Muscle layer of duodenum (tissue), 2 donors: Measurements from ENCODE around the gene COPG1.
A peak's percentile ranks its signal among the peaks of the same experiment; 100 is the strongest.
"Not testable (repeated sequence)": the region's sequence is repeated elsewhere in the genome, so short reads cannot be mapped to it uniquely, and the experiment has no call there.

Source experiments
- H3K27ac ChIP-seq: one replicate; pipeline ENCODE4 v1.7.0; 2013; ENCODE audit warnings: mild to moderate bottlenecking, low read length
- H3K27me3 ChIP-seq: one replicate; pipeline ENCODE4 v1.7.0; 2013; ENCODE audit warnings: low read depth, mild to moderate bottlenecking, control low read depth, low read length
- H3K36me3 ChIP-seq, 2 donors: one replicate each; pipeline ENCODE4 v1.7.0; 2013; ENCODE audit warnings: low read length in 2 of 2, control low read depth in 1 of 2, mild to moderate bottlenecking in 1 of 2; ENCODE audit not compliant: insufficient read depth in 2 of 2, control insufficient read depth in 1 of 2
- H3K4me1 ChIP-seq, 2 donors: one replicate each; pipeline ENCODE4 v1.7.0; 2013; ENCODE audit warnings: low read length in 2 of 2, mild to moderate bottlenecking in 2 of 2, control low read depth in 1 of 2, moderate library complexity in 1 of 2; ENCODE audit not compliant: insufficient read depth in 2 of 2, control insufficient read depth in 1 of 2
- H3K4me3 ChIP-seq, 2 donors: one replicate each; pipeline ENCODE4 v1.7.0; 2013; ENCODE audit warnings: low read length in 2 of 2, low read depth in 1 of 2, mild to moderate bottlenecking in 1 of 2
- H3K9me3 ChIP-seq, 2 donors: one replicate each; pipeline ENCODE4 v1.7.0; 2013; ENCODE audit warnings: low read length in 2 of 2, control low read depth in 1 of 2, mild to moderate bottlenecking in 1 of 2; ENCODE audit not compliant: control insufficient read depth in 1 of 2
- donor health status: healthy.

Gene COPG1

DNA sequence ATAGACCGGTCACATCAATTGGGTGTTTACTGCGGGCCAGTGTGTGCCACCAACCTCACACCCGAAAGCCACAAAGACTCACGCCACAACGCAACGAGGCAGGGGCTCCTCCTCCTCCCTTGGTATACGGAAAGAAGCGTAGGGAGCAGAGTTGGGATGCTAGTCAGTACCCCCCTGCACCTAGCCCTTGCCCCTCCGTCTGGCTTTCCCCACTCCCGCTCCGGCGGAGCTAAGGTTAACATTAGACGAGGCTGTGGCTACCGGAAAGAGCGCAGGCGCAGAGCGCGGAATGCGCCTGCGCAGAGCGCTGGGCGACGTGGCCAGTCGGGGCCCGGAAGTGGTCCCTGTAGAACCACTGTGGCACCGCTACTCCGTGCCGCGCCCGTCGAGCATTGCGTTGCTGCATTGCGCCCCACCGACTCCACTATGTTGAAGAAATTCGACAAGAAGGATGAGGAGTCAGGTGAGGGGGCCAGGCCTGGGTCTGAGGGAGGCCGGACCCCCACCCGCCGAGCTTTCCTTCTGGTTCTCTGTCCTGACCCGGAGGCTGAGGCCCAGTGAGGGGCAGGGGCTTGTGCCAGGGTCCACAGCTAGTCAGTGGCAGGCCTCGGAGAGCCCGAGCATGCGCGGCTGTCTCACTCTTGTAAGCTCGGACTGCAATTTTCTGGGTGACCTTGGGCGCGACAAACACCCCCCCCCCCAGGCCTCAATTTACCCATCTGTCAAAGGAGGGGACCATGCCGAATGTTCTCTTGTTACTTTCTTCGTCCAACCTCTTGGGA, at the start of gene COPG1:
COPG1 (plus strand) TSS at position 323 of the 782 bp plus-strand sequence; CDS start at position 427, 104 bp downstream.
- peak within 1 kb of the TSS; percentile 92 to 97 for H3K4me3 ChIP-seq
- H3K27me3 ChIP-seq, result no peaks in the 10 kb centered on the region
- peaks cover 17 to 21% of the 10 kb centered on the region in 2 donors for H3K36me3 ChIP-seq
- H3K4me1 ChIP-seq, result peaks cover 12 to 19% of the 10 kb centered on the region in 2 donors
- H3K9me3 ChIP-seq, result no peaks in the 10 kb centered on the region
- H3K27ac ChIP-seq, result peak within 1 kb of the TSS; percentile 94

GRCh38 chr3:129204473-129204872, 44.9 kb upstream of the COPG1 start:
- Histone ChIP-seq H3K36me3 (no peaks in the 10 kb centered on the region), H3K27me3 (no peaks in the 10 kb centered on the region), H3K27ac (no peak overlapping the region), H3K4me1 (no peaks in the 10 kb centered on the region), H3K4me3 (no peak overlapping the region), H3K9me3 (no peaks in the 10 kb centered on the region)

DNA sequence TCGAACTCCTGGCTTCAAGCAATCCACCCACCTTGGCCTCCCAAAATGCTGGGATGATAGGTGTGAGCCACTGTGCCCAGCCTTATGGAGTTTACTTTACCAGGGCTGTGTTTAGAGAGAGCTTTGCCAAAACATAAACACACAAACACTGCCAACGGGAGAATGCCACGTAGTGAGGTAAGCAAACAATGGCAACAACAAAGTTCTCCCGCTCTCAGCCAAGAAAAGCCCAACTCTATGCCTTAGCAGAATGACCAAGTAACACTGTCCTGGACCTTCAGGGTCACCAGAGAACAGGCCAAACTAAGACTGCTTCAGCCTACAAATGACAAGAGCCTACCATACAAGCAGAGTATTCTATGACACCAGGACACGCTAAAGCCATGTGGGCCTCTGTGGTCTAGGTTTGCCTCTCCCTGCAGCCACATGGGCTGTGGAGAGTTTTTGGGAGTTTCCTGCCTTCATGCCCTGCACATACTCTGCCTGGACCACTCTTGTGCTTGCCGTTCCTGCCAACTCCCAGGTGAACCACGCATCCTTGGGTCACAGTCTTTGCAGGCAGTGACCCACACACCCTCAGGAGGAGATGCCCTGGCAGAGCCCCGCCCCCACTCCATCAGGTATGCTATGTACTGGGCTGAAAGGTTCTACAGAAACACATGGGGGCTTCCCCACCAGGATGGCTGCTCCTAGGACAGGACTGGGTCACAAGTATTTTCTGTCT, 44.1 kb upstream of the COPG1 start:
- H3K36me3 ChIP-seq, result no peaks in the 10 kb centered on the region

GRCh38 chr3:129207479-129207878, 41.9 kb upstream of the COPG1 start:
- H3K27ac ChIP-seq, result no peak overlapping the region
- no peaks in the 10 kb centered on the region for H3K36me3 ChIP-seq
- H3K27me3 ChIP-seq, result no peaks in the 10 kb centered on the region
- H3K4me1 ChIP-seq, result peaks cover 4 to 13% of the 10 kb centered on the region in 2 donors
- no peak overlapping the region for H3K4me3 ChIP-seq
- no peaks in the 10 kb centered on the region for H3K9me3 ChIP-seq

More for the DNA sequence above, 44.1 kb upstream of the COPG1 start:
- H3K27me3 ChIP-seq, result no peaks in the 10 kb centered on the region
- no peaks in the 10 kb centered on the region for H3K4me1 ChIP-seq
- H3K4me3 ChIP-seq, result no peak overlapping the region
- H3K27ac ChIP-seq, result no peak overlapping the region
- H3K9me3 ChIP-seq, result no peaks in the 10 kb centered on the region

GRCh38 chr3:129211345-129211744, 38.1 kb upstream of the COPG1 start:
- H3K36me3 ChIP-seq, result no peaks in the 10 kb centered on the region
- H3K4me1 ChIP-seq, result peaks cover 4 to 13% of the 10 kb centered on the region in 2 donors
- H3K4me3 ChIP-seq, result no peak overlapping the region
- no peaks in the 10 kb centered on the region for H3K9me3 ChIP-seq
- no peaks in the 10 kb centered on the region for H3K27me3 ChIP-seq
- no peak overlapping the region for H3K27ac ChIP-seq

- Histone ChIP-seq H3K36me3 (no peaks in the 10 kb centered on the region), H3K4me1 (peaks cover 4 to 13% of the 10 kb centered on the region in 2 donors), H3K4me3 (no peak overlapping the region), H3K9me3 (no peaks in the 10 kb centered on the region), H3K27ac (no peak overlapping the region), H3K27me3 (no peaks in the 10 kb centered on the region)
These were observed 37.6 kb upstream of the COPG1 start for GRCh38 chr3:129211772-129212171.

DNA sequence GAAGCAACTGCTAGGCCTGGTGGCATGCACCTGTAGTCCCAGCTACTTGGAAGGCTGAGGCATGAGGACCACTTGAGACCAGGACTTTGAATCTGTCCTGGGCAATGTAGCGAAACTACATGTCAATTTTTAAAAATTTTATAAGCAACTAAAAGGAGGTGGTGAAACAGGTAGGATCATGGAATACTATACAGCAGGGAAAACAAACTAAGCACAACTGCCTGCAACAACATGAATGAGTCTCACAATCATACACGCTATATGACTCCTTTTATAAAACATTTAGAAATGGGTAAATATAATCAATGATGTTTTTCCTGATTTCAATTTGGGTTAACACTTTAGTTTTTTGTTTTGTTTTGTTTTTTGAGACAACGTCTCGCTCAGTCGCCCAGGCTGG, 36.2 kb upstream of the COPG1 start:
- no peak overlapping the region for H3K4me3 ChIP-seq
- H3K4me1 ChIP-seq, result peaks cover 4 to 13% of the 10 kb centered on the region in 2 donors
- no peaks in the 10 kb centered on the region for H3K36me3 ChIP-seq
- H3K27ac ChIP-seq, result no peak overlapping the region
- H3K27me3 ChIP-seq, result no peaks in the 10 kb centered on the region
- no peaks in the 10 kb centered on the region for H3K9me3 ChIP-seq

- no peak overlapping the region for H3K27ac ChIP-seq
These were observed 30.7 kb upstream of the COPG1 start for GRCh38 chr3:129218742-129219141.

GRCh38 chr3:129224387-129224786, 25.0 kb upstream of the COPG1 start:
- peaks cover 7 to 33% of the 10 kb centered on the region in 2 donors for H3K4me1 ChIP-seq
- peak overlapping the region; percentile 86 for H3K27ac ChIP-seq
- not testable (repeated sequence) for H3K27me3 ChIP-seq, H3K36me3 ChIP-seq, H3K9me3 ChIP-seq
- peak overlapping the region in 1 of 2 donors; percentile 26 for H3K4me3 ChIP-seq

More at GRCh38 chr3:129218742-129219141, 30.7 kb upstream of the COPG1 start:
- no peaks in the 10 kb centered on the region for H3K36me3 ChIP-seq
- no peak overlapping the region for H3K4me3 ChIP-seq
- H3K4me1 ChIP-seq, result no peaks in the 10 kb centered on the region
- no peaks in the 10 kb centered on the region for H3K27me3 ChIP-seq
- no peaks in the 10 kb centered on the region for H3K9me3 ChIP-seq

DNA sequence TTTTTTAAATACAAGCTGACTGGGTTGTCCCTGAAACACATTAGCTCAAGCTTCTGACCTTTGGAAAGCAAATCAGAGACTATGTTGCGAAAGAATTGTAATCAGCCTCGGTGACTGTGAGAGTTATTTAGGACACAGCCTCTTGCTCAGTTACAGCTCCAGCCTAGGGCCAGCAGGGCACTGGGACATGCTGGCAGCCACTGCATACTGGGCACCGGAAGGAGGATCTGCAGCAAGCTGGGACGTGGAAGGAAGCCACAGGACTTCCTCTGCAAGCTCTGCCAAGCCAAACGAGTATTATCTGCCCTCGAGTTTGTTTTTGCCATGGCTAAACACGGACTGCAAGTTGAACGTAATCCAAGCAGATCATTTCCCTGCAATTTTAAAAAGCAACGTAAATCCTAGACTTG, 24.4 kb upstream of the COPG1 start:
- Histone ChIP-seq H3K4me3 (peak overlapping the region; percentile 43 to 59), H3K27me3 (no peaks in the 10 kb centered on the region), H3K4me1 (peaks cover 7 to 37% of the 10 kb centered on the region in 2 donors), H3K27ac (peak overlapping the region; percentile 86), H3K9me3 (no peaks in the 10 kb centered on the region), H3K36me3 (no peaks in the 10 kb centered on the region)

- Histone ChIP-seq H3K9me3 (no peaks in the 10 kb centered on the region), H3K4me1 (peaks cover 7 to 37% of the 10 kb centered on the region in 2 donors), H3K27me3 (no peaks in the 10 kb centered on the region), H3K27ac (peak overlapping the region; percentile 43), H3K36me3 (no peaks in the 10 kb centered on the region), H3K4me3 (no peak overlapping the region)
These were observed 23.0 kb upstream of the COPG1 start for GRCh38 chr3:129226374-129226773.
